Fibroblast of pulmonary artery (primary cell): ENCODE measurements around the gene PLXNC1.

ENCODE experiments used
- DNase-seq: peaks from one replicate; pipeline ENCODE4 v3.0.0-alpha.2; 2010; ENCODE audit warnings: low read depth
- H3K4me3 ChIP-seq: replicated peaks from 2 replicates; pipeline ENCODE4 v1.5.1; 2011; ENCODE audit warnings: low read depth, mild to moderate bottlenecking, control low read depth, low read length, moderate library complexity
- TF ChIP-seq, protein P1 (sequence below): IDR thresholded peaks from 2 replicates; pipeline ENCODE4 v1.5.1; 2011; ENCODE audit warnings: mild to moderate bottlenecking, control low read depth, low read length, inconsistent platforms; ENCODE audit errors: missing control alignments

PLXNC1 gene

DNA sequence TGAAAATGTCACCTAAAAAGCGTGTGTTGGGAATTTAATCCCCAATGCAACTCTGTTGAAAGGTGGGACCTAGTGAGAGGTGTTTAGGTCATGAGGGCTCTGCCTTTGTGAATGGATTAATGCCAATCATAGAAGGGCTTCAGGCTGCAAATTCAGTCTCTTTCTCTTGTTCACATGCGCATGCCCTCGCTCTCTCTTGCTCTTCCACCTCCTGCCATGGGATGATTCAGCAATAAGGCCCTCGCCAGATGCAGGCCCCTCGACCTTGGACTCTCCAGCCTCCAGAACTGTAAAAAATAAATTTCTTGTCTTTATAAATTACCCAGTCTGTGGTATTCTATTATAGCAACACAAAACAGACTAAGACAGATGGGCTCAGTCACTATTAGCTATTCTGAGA lies 55.4 kb downstream of the PLXNC1 start:
- no peak overlapping the region for H3K4me3 ChIP-seq
- DNase-seq, result no peak
- TF ChIP-seq, protein P1, sequence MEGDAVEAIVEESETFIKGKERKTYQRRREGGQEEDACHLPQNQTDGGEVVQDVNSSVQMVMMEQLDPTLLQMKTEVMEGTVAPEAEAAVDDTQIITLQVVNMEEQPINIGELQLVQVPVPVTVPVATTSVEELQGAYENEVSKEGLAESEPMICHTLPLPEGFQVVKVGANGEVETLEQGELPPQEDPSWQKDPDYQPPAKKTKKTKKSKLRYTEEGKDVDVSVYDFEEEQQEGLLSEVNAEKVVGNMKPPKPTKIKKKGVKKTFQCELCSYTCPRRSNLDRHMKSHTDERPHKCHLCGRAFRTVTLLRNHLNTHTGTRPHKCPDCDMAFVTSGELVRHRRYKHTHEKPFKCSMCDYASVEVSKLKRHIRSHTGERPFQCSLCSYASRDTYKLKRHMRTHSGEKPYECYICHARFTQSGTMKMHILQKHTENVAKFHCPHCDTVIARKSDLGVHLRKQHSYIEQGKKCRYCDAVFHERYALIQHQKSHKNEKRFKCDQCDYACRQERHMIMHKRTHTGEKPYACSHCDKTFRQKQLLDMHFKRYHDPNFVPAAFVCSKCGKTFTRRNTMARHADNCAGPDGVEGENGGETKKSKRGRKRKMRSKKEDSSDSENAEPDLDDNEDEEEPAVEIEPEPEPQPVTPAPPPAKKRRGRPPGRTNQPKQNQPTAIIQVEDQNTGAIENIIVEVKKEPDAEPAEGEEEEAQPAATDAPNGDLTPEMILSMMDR, result no peak

DNA sequence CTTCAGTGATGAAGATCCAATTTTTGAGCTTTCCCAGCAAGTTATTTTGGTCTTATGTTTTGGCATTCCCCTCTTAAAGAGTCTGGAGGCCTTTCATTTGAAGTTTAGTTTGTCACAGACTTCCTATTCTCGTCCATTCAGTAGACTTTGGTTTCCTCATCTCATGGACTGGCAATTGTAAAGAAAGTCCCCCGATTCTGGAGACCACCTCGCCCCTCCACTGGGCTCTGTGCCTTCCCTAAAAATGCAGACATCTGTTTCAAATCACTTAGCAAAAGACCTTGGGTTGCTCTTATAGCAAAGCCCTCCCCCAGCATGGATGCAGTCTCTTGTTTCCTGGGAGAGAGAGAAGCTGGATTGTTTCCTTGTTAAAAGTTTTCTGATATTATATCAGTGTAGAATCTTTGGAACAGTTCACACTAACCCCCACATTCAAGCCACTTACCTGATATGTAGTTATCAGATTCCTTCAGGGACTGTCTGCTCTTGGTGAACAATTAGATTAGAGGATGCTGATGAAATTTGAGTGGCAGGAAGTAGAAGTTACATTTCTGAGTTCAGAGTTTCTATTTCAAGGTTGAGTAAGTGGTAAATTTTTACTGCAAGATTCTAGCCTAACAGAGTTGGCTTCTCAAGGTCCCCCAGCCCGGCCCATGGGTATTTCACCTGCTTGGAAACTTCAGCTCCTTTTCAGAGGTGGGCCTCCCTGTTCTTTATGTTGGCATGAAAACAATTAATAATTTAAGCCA lies 56.3 kb downstream of the PLXNC1 start:
- TF ChIP-seq, protein P1, result no peak
- H3K4me3 ChIP-seq, result no peak overlapping the region
- DNase-seq, result no peak

DNA sequence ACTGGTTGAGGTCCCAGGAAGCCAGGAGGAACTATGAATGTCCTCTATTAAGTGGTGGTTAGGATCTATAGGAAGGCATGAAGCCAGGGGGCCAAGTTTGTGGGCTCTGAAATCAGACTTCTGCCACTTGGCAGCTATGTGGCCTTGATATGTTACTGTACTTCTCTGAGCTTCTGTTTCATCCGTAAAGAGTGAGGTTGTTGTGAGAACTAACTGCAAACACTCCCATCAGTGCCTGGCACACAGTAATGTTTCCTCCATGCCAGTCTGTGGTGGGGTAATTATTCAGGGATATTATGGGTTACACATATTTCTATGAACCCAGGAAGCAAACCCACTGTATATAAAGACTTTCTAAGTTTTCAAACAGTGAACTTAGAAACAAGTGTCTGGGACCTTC lies 57.4 kb downstream of the PLXNC1 start:
- H3K4me3 ChIP-seq, result no peak overlapping the region
- no peak for DNase-seq
- TF ChIP-seq, protein P1, result no peak

DNA sequence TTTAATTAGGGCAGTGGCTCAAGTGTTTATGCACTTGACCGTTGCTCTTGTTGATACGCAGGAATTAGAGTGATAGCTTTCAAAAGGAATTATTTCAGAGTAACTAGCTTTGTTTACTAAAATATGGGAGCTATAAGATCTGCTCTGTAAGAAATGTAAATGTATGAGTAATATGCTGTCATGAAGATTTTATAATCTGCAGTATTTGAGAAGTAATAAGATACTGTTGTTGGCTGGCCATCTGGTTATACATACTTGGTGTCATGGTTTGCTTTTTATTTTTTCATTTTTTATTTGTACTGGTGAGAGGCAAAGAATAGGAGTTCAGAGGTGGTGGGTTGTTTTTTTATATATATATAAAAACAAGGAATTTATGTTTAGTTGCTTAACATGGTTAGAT lies 58.5 kb downstream of the PLXNC1 start:
- TF ChIP-seq, protein P1, result no peak

DNA sequence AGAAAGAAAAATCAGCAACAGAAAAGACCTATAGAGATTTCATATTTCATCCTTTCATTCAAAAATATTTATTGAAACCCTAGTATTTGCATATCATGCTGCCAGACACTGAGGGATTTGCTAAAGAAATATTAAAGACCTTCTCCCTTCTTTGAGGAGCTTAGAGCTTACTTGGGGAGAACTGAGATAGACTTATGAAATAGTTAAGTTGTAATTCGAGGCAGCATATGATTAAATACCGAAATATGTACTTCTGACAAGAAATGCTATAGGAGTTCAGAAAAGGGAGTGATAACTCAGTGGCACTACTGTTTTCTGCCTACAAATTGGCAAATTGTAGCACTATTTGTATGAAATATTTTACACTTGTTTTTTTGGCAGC lies 59.1 kb downstream of the PLXNC1 start:
- no peak overlapping the region for H3K4me3 ChIP-seq
- TF ChIP-seq, protein P1, result no peak
- DNase-seq, result no peak

More for the DNA sequence above, 58.5 kb downstream of the PLXNC1 start:
- H3K4me3 ChIP-seq, result no peak overlapping the region
- no peak for DNase-seq

DNA sequence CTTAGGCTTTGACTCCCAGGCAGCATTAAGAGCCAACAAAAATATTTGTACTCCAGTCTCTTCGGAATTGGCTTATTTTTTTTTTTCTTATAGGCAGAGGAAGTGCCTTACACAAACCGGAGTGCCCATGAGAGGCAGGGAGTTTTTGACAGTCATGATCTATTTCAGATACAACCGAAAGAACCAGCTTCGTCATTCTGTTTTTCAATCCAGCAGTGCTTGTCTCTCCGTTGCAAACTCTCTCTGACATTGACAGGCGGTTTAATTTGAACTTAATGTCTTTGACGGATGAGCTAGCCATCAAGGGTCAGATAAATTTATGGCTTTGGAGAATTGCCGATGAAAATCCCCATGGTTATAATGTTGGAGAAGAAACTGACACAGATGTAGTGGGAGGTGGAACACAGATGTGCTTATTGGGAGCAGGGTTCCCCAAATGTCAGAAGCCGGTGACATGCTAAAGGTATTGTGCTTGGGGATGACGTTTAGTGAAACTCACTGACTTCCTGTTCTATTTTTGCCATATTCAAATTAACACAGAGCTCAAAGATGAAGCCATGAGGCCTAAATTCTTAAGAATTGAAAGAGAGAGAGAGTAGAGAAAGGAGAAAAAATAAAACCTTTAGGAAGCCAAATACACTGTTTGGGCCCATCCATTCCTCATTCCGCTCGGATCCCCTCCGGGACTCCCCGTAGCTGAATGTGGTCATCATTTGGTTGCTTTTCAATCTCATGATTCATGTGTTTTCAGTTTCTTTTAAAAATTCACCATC lies 59.7 kb downstream of the PLXNC1 start:
- H3K4me3 ChIP-seq, result no peak overlapping the region
- peak; percentile 61 for DNase-seq
- TF ChIP-seq, protein P1, result no peak
